ENCODE data around the gene ZNF804A. TPM values are rescaled to one million over a fixed set of nuclear protein-coding genes. Genes with fewer than 3 reads are reported as not detected.

The ZNF804A gene
- total and polyA plus RNA-seq, 4 donors = 0.17 to 0.52 (median 0.26) TPM

DNA sequence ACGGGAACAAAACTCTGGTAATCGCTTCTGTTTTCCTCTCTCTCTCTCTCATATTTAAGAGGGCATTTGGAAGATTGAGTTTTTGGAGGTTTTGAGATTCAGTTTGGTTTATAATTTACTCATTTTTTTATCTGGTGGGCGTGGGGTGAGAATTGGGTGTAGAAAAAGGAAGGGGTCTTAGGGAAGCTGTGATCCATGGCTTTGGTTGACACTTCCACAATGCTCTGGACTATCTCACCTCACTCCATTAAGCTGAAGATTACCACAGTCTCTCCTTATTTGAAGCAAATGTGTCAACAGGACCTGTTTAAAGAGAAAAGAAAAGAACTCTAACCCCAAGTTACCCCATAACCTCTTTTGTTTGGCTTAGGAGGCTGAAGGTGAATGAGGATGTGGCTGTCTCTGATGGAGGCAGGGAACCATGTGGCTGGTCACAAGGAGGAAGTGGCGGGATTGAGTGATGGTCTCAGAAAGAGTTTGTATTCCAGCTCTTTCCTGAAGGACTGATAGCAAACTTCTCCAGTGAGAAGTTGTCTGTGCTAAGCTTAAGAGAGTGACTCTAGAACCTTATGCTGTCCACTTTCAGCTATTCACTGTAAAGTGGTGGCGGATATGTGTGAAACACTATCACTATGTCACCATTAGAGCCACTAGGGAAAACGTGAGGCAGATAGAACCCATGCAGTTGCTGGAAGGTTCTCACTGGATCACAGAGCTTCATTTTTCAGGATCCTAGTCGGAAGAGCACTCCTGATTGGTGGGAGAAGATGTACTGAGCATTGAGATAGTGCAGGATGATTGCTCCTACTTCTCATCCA lies 934 bp downstream of the ZNF804A start:
- TF ChIP-seq, protein P1, sequence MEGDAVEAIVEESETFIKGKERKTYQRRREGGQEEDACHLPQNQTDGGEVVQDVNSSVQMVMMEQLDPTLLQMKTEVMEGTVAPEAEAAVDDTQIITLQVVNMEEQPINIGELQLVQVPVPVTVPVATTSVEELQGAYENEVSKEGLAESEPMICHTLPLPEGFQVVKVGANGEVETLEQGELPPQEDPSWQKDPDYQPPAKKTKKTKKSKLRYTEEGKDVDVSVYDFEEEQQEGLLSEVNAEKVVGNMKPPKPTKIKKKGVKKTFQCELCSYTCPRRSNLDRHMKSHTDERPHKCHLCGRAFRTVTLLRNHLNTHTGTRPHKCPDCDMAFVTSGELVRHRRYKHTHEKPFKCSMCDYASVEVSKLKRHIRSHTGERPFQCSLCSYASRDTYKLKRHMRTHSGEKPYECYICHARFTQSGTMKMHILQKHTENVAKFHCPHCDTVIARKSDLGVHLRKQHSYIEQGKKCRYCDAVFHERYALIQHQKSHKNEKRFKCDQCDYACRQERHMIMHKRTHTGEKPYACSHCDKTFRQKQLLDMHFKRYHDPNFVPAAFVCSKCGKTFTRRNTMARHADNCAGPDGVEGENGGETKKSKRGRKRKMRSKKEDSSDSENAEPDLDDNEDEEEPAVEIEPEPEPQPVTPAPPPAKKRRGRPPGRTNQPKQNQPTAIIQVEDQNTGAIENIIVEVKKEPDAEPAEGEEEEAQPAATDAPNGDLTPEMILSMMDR (IDR thresholded peaks at IDR 0.05; ENCODE audit: control extremely low read depth, extremely low read depth) = no peak
- peaks cover 0 to 11% (median 4%) of the 10 kb centered on the region in 5 donors for H3K4me1 ChIP-seq (ENCODE audit: control insufficient read depth in 5 of 5, insufficient read depth in 5 of 5, low read length in 5 of 5)
- peak overlapping the region in 1 of 2 donors; percentile 72 for H3K27ac ChIP-seq (ENCODE audit: low read depth in 1 of 2, low read length in 1 of 2)
- no peaks in the 10 kb centered on the region for H3K9me3 ChIP-seq (ENCODE audit: control insufficient read depth in 4 of 4, insufficient read depth in 3 of 4, low read length in 3 of 4)
- DNase-seq (peak in 2 of 3 donors; percentile 1 to 2), ATAC-seq (ENCODE audit: insufficient read depth, low FRiP score) (no peak)
- WGBS, 2 donors = 25 to 38% methylated on average over 7 of the region's 7 CpGs
- no peak overlapping the region for H3K9ac ChIP-seq (ENCODE audit: insufficient read depth in 1 of 2, low read length in 2 of 2)
- H3K4me3 ChIP-seq = peak overlapping the region; percentile 58
- peaks cover 0 to 50% (median 19%) of the 10 kb centered on the region in 3 donors for H3K27me3 ChIP-seq (ENCODE audit: control insufficient read depth in 3 of 3, insufficient read depth in 3 of 3, low read length in 2 of 3)
- H3K36me3 ChIP-seq (ENCODE audit: control insufficient read depth in 4 of 4, insufficient read depth in 4 of 4, low read length in 4 of 4) = no peaks in the 10 kb centered on the region

GRCh38 chr2:184599872-184600222 lies 1.5 kb downstream of the ZNF804A start:
- Histone ChIP-seq H3K27ac (ENCODE audit: low read depth in 1 of 2, low read length in 1 of 2) (peak overlapping the region in 1 of 2 donors; percentile 72), H3K4me1 (ENCODE audit: control insufficient read depth in 5 of 5, insufficient read depth in 5 of 5, low read length in 5 of 5) (peaks cover 0 to 11% (median 4%) of the 10 kb centered on the region in 5 donors), H3K9ac (ENCODE audit: insufficient read depth in 1 of 2, low read length in 2 of 2) (no peak overlapping the region), H3K9me3 (ENCODE audit: control insufficient read depth in 4 of 4, insufficient read depth in 3 of 4, low read length in 3 of 4) (no peaks in the 10 kb centered on the region), H3K36me3 (ENCODE audit: control insufficient read depth in 4 of 4, insufficient read depth in 4 of 4, low read length in 4 of 4) (no peaks in the 10 kb centered on the region), H3K4me3 (no peak overlapping the region), H3K27me3 (ENCODE audit: control insufficient read depth in 3 of 3, insufficient read depth in 3 of 3, low read length in 2 of 3) (peaks cover 0 to 48% (median 19%) of the 10 kb centered on the region in 3 donors)
- ATAC-seq (ENCODE audit: insufficient read depth, low FRiP score) (no peak), DNase-seq (no peak)
- TF ChIP-seq, protein P1 (IDR thresholded peaks at IDR 0.05; ENCODE audit: control extremely low read depth, extremely low read depth) = no peak
- 59 to 81% methylated on average over 2 of the region's 2 CpGs for WGBS, 2 donors

- no peak overlapping the region for H3K4me3 ChIP-seq
- ATAC-seq (ENCODE audit: insufficient read depth, low FRiP score) (no peak), DNase-seq (no peak)
- TF ChIP-seq, protein P1 (IDR thresholded peaks at IDR 0.05; ENCODE audit: control extremely low read depth, extremely low read depth) = no peak
- peaks cover 0 to 11% (median 4%) of the 10 kb centered on the region in 5 donors for H3K4me1 ChIP-seq (ENCODE audit: control insufficient read depth in 5 of 5, insufficient read depth in 5 of 5, low read length in 5 of 5)
- 94 to 96% methylated on average over 3 of the region's 3 CpGs for WGBS, 2 donors
- no peaks in the 10 kb centered on the region for H3K36me3 ChIP-seq (ENCODE audit: control insufficient read depth in 4 of 4, insufficient read depth in 4 of 4, low read length in 4 of 4)
- H3K27ac ChIP-seq (ENCODE audit: low read depth in 1 of 2, low read length in 1 of 2) = no peak overlapping the region
- H3K27me3 ChIP-seq (ENCODE audit: control insufficient read depth in 3 of 3, insufficient read depth in 3 of 3, low read length in 2 of 3) = peaks cover 0 to 31% (median 17%) of the 10 kb centered on the region in 3 donors
- H3K9me3 ChIP-seq (ENCODE audit: control insufficient read depth in 4 of 4, insufficient read depth in 3 of 4, low read length in 3 of 4) = no peaks in the 10 kb centered on the region
- H3K9ac ChIP-seq (ENCODE audit: insufficient read depth in 1 of 2, low read length in 2 of 2) = no peak overlapping the region
Measured at GRCh38 chr2:184602734-184603133, 4.4 kb downstream of the ZNF804A start.

Data from lung (tissue), 12 donors.